Neural progenitor cell (in vitro differentiated cells): ENCODE data around the gene RITA1. TPM values are rescaled to one million over a fixed set of nuclear protein-coding genes. Genes with fewer than 3 reads are reported as not detected.

Experiments used
- DNase-seq: peaks from one replicate; pipeline ENCODE4 v3.0.0-alpha.2; 2016; ENCODE audit warnings: low spot score
- H2AFZ ChIP-seq: fragments of 200-600 bp; sonication (generic); replicated peaks from 2 replicates; pipeline ENCODE4 v1.6.1; 2016; ENCODE audit warnings: antibody characterized with exemption
- H3F3A ChIP-seq: fragments of 200-600 bp; sonication (generic); 2 replicates; pipeline ENCODE4 v1.6.1; 2016; ENCODE audit warnings: antibody characterized with exemption, low read depth
- H3K27ac ChIP-seq: fragments of 200-600 bp; sonication (generic); 2 replicates; pipeline ENCODE4 v1.5.1; 2016; ENCODE audit warnings: mild to moderate bottlenecking
- H3K27me3 ChIP-seq: fragments of 200-600 bp; sonication (generic); 2 replicates; pipeline ENCODE4 v1.6.1; 2016; ENCODE audit warnings: mild to moderate bottlenecking, moderate library complexity
- H3K36me3 ChIP-seq: fragments of 200-600 bp; sonication (generic); 2 replicates; pipeline ENCODE4 v1.5.1; 2016
- H3K4me1 ChIP-seq: fragments of 200-600 bp; sonication (generic); 2 replicates; pipeline ENCODE4 v1.6.1; 2016; ENCODE audit warnings: mixed run types
- H3K4me2 ChIP-seq: fragments of 200-600 bp; sonication (generic); 2 replicates; pipeline ENCODE4 v1.6.1; 2016
- H3K4me3 ChIP-seq: fragments of 200-600 bp; sonication (generic); 2 replicates; pipeline ENCODE4 v1.5.1; 2016
- H3K79me2 ChIP-seq: fragments of 200-600 bp; sonication (generic); 2 replicates; pipeline ENCODE4 v1.6.1; 2016; ENCODE audit warnings: low read depth
- H3K9ac ChIP-seq: fragments of 200-600 bp; sonication (generic); 2 replicates; pipeline ENCODE4 v1.6.1; 2016
- H3K9me3 ChIP-seq: fragments of 200-600 bp; sonication (generic); 2 replicates; pipeline ENCODE4 v1.5.1; 2016; ENCODE audit warnings: low read depth
- H4K20me1 ChIP-seq: fragments of 200-600 bp; sonication (generic); 2 replicates; pipeline ENCODE4 v1.6.1; 2016; ENCODE audit warnings: low read depth
- H3K27ac Mint-ChIP-seq: 3 replicates; pipeline ENCODE4 v1.8.0; 2021; ENCODE audit warnings: mixed read lengths
- H3K27me3 Mint-ChIP-seq: 2 replicates; pipeline ENCODE4 v1.8.0; 2022; ENCODE audit warnings: low read depth, mild to moderate bottlenecking, inconsistent platforms, moderate library complexity, mixed read lengths; ENCODE audit not compliant: insufficient read depth
- H3K36me3 Mint-ChIP-seq: 3 replicates; pipeline ENCODE4 v1.8.0; 2021; ENCODE audit warnings: mixed read lengths
- H3K4me1 Mint-ChIP-seq: 3 replicates; pipeline ENCODE4 v1.8.0; 2021; ENCODE audit warnings: mixed read lengths
- H3K4me3 Mint-ChIP-seq: 3 replicates; pipeline ENCODE4 v1.8.0; 2021; ENCODE audit warnings: mild to moderate bottlenecking, moderate library complexity, mixed read lengths
- H3K9me3 Mint-ChIP-seq: 3 replicates; pipeline ENCODE4 v1.8.0; 2020; ENCODE audit warnings: mixed read lengths
- EZH2 ChIP-seq: fragments of 200-600 bp; sonication (generic); IDR thresholded peaks from 2 replicates; pipeline ENCODE4 v1.6.1; 2017; ENCODE audit warnings: antibody characterized with exemption, mild to moderate bottlenecking, moderate library complexity
- EZH2phosphoT487 ChIP-seq: fragments of 200-600 bp; sonication (generic); IDR thresholded peaks from 2 replicates; pipeline ENCODE4 v1.6.1; 2017; ENCODE audit warnings: antibody characterized with exemption
- total RNA-seq: library from RNA; depleted of rRNA; stranded (reverse); fragments of >200 nt; gene quantifications from 2 replicates; pipeline ENCODE4 v1.2.3, GENCODE V29; 2015; ENCODE audit warnings: low replicate concordance
- TF ChIP-seq, protein P1 (sequence below): fragments of 200-600 bp; sonication (generic); IDR thresholded peaks from 2 replicates; pipeline ENCODE4 v1.5.1; 2017; ENCODE audit warnings: antibody characterized with exemption, mild to moderate bottlenecking

RITA1 gene
- total RNA-seq, 1 donor from 2014 or later: 13.7 TPM

GRCh38 chr12:113238309-113238708, 52.8 kb downstream of the RITA1 start:
- Histone ChIP-seq H2AFZ (no peak overlapping the region), H3K79me2 (no peaks in the 10 kb centered on the region), H4K20me1 (peaks cover 1% of the 10 kb centered on the region), H3K9ac (no peak overlapping the region), H3F3A (peaks cover 2% of the 10 kb centered on the region), H3K4me3 (no peak overlapping the region), H3K4me2 (no peak overlapping the region), H3K36me3 (no peaks in the 10 kb centered on the region), H3K9me3 (no peaks in the 10 kb centered on the region), H3K27me3 (no peaks in the 10 kb centered on the region), H3K4me1 (peaks cover 2% of the 10 kb centered on the region), H3K27ac (no peak overlapping the region)
- H3K9me3 Mint-ChIP-seq: peaks cover 2% of the 10 kb centered on the region
- no peak overlapping the region for H3K27ac Mint-ChIP-seq
- peaks cover 10% of the 10 kb centered on the region for H3K27me3 Mint-ChIP-seq
- H3K4me3 Mint-ChIP-seq: no peak overlapping the region
- no peak for TF ChIP-seq EZH2phosphoT487
- no peak for TF ChIP-seq EZH2
- TF ChIP-seq, protein P1, sequence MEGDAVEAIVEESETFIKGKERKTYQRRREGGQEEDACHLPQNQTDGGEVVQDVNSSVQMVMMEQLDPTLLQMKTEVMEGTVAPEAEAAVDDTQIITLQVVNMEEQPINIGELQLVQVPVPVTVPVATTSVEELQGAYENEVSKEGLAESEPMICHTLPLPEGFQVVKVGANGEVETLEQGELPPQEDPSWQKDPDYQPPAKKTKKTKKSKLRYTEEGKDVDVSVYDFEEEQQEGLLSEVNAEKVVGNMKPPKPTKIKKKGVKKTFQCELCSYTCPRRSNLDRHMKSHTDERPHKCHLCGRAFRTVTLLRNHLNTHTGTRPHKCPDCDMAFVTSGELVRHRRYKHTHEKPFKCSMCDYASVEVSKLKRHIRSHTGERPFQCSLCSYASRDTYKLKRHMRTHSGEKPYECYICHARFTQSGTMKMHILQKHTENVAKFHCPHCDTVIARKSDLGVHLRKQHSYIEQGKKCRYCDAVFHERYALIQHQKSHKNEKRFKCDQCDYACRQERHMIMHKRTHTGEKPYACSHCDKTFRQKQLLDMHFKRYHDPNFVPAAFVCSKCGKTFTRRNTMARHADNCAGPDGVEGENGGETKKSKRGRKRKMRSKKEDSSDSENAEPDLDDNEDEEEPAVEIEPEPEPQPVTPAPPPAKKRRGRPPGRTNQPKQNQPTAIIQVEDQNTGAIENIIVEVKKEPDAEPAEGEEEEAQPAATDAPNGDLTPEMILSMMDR: no peak
- H3K36me3 Mint-ChIP-seq: peaks cover 7% of the 10 kb centered on the region
- peaks cover 60% of the 10 kb centered on the region for H3K4me1 Mint-ChIP-seq
- no peak for DNase-seq

- Histone ChIP-seq H3K4me3 (no peak overlapping the region), H4K20me1 (no peaks in the 10 kb centered on the region), H3K36me3 (no peaks in the 10 kb centered on the region), H3K27ac (no peak overlapping the region), H3K9ac (no peak overlapping the region), H3K27me3 (no peaks in the 10 kb centered on the region), H3K79me2 (no peaks in the 10 kb centered on the region), H3K4me1 (no peaks in the 10 kb centered on the region), H3K4me2 (no peak overlapping the region), H3F3A (no peaks in the 10 kb centered on the region), H3K9me3 (no peaks in the 10 kb centered on the region), H2AFZ (no peak overlapping the region)
- peaks cover 60% of the 10 kb centered on the region for H3K4me1 Mint-ChIP-seq
- no peaks in the 10 kb centered on the region for H3K36me3 Mint-ChIP-seq
- H3K27ac Mint-ChIP-seq: no peak overlapping the region
- H3K9me3 Mint-ChIP-seq: no peaks in the 10 kb centered on the region
- H3K4me3 Mint-ChIP-seq: no peak overlapping the region
- no peak for DNase-seq
- H3K27me3 Mint-ChIP-seq: peaks cover 6% of the 10 kb centered on the region
- TF ChIP-seq, protein P1: no peak
- TF ChIP-seq EZH2phosphoT487: no peak
- TF ChIP-seq EZH2: no peak
These were observed 53.8 kb downstream of the RITA1 start for GRCh38 chr12:113239288-113239771.

DNA sequence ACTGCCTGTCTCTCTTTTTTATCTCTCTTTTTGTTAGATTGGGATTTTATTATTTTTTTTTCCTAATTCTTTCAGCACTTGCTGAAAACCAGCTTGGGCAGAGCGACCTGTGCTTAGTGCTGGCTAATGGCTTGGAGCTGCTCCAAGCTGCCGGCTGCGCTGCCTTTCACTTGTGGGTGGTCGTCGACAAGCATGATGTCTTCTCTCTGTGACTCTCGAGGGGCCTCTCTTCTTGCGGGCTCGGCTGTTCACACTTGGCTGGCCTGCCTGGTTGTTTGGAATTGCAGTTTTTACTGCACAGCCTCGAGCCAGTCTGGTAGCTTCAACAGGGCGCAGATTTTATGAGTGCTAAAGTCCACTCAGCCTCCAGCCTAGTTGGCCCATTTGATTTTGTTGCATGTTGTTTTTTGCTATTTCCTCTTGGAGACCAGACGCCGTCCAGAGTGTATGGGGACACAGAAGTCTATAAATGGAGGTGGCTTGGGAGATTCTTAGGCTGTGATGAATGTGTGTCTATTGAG, 54.4 kb downstream of the RITA1 start:
- Mint-ChIP-seq H3K4me3 (no peak overlapping the region), H3K27me3 (peaks cover 6% of the 10 kb centered on the region), H3K27ac (no peak overlapping the region), H3K4me1 (peaks cover 64% of the 10 kb centered on the region), H3K36me3 (no peaks in the 10 kb centered on the region), H3K9me3 (no peaks in the 10 kb centered on the region)
- Histone ChIP-seq H2AFZ (no peak overlapping the region), H3K4me1 (no peaks in the 10 kb centered on the region), H4K20me1 (no peaks in the 10 kb centered on the region), H3K4me3 (no peak overlapping the region), H3K4me2 (no peak overlapping the region), H3K27me3 (no peaks in the 10 kb centered on the region), H3K27ac (no peak overlapping the region), H3K36me3 (no peaks in the 10 kb centered on the region), H3K9ac (no peak overlapping the region), H3K79me2 (no peaks in the 10 kb centered on the region), H3K9me3 (no peaks in the 10 kb centered on the region), H3F3A (peaks cover 5% of the 10 kb centered on the region)
- TF ChIP-seq EZH2 (no peak), EZH2phosphoT487 (no peak)
- TF ChIP-seq, protein P1: no peak
- DNase-seq: no peak
